Activated T-helper 1 cell treated with Interleukin-2 at 50 U/mL for 16 hours (primary cell): ENCODE results near the gene AMN.

Experiments used
- DNase-seq: peaks from one replicate; pipeline ENCODE4 v3.0.0-alpha.2; 2020; ENCODE audit warnings: low read depth

Gene AMN

GRCh38 chr14:102944448-102945330 is 22.2 kb downstream of the AMN start:
- DNase-seq = no peak

DNA sequence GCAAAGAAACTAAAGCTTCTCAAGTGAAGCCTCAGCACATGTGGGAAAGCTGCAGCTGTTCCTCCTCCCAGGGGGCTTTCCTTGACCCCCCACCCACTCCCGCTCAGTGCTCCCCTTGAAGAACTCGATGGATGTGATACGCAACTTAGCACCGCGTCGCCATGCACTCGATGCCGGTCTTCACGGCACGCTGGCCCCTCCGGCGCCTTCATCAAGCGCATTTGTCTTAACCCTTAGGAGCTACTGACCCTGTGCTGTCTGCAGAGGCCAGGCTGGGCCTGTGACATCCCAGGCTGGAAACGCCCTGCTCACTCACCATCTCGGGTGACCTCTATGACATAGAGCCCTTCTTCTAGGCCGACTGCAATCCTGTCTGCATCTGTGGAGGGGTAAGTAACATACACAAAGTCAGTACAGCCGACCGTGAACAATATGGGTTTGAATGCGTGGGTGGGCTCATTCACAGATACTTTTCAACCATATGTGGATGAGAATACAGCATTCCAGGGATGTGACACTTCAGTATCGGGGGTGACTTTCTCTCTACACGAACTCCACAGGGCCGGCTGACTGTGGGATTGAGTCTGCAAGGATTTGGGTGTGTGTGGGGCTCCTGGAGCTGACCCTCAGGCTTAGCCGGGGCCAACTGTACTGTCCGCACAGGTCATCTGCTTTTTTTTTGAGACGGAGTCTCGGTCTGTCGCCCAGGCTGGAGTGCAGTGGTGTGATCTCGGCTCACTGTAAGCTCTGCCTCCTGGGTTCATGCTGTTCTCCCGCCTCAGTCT is 23.1 kb downstream of the AMN start:
- DNase-seq = no peak

- no peak for DNase-seq
These were observed 25.0 kb downstream of the AMN start for GRCh38 chr14:102947321-102948103.

- no peak for DNase-seq
These were observed 26.2 kb downstream of the AMN start for GRCh38 chr14:102948698-102949061.

DNA sequence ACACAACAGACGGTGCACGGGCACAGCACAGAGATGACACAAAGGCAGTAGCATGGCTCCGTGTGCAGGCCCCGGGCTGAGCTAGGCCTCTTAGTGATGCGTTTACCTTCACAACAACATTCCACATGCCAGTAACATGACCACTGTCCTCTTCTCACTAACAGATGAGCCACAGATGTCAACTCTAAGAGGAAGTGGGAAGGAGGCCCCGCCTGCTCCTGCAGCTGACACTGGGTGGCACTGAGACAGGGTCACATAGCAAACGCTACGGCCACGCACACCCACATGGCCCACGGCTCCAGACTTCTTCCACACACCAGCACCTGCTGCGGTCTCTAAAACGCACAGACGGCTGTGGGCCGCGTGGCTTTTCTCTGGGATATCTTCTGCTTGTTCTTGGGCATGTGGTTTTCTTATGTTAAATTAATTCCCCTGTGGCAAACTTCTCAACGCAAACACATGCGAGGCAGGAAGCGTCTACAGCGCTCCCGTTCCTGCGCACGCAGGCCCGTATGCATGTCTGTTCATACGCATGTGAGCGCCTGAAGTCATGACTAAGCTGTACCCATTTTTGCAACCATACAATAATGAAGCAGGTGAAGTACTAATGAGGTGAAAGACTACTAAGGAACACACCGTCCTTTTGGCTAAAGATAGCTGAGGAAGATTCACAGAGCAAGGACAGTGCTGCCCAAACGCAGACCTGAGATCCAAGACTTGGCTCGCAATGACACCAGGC is 26.8 kb downstream of the AMN start:
- peak; percentile 18 for DNase-seq

DNA sequence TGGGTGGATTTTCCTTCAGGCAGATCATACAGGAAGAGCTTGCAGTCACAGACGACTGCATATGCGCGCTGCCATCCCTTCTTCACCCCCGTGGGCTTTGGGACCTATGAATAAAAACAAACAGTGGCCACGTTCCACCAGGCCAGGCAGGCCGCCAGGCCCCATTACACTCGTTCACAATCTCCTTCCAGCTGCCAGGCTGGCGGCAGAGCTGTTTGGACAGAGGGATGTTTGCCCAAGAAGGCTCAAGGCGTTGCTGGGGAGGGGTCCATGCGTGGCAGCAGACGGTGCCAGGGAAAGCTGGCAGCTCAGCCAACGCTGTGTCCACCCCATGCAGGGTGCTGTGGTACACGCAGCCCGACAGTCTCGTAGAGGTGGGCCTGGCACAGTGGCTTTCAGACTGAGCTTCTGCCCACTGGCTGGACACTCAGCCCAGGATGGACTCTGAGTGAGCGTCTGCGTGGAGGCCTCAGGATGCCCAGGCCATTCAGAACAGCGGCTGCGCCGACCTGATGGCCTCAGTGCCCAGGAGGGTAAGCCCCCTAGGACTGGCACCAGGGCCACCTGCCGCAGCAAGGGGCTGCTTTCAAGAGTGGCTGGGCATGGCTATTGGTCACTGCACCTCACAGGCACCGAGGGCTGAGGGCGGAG is 27.5 kb downstream of the AMN start:
- DNase-seq = no peak

DNA sequence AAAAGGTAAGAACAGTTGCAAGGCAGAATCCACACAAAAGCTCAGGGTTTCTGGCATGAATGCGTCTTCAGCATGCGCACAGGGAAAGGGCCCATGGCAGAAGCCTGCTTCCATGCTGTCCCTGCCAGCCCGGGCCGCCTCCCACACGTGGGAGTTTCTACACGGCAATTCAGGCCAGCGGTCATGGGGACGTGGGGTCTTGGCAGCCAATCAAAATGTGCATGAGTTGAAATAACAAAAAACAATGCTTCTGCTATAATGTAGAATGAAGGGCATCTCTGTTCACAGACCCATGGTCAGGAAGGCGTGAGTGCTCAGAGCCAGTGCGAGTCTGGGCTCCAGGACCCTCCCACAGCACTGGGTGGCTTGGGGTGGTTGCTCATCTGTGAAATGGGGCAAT is 28.6 kb downstream of the AMN start:
- no peak for DNase-seq

GRCh38 chr14:102951799-102952198 is 29.3 kb downstream of the AMN start:
- DNase-seq = no peak

DNA sequence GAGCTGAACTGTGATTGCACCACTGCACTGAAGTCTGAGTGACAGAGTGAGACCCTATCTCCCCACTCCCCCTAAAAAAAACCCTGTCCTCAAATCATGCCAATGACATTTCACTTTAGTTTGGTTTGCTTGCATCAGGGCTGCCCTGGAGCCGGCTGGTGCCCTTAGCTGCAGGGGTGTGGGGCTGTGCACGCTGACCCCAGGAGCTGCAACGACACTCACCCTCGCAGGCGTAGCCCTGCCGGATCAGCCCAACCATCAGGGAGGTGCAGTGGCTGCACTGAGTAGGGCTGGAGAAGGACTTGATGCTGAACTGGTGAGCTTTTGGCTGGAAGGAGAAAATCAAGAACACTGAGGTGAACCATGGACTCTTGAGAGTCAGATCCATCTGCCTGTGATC is 29.8 kb downstream of the AMN start:
- DNase-seq = no peak

DNA sequence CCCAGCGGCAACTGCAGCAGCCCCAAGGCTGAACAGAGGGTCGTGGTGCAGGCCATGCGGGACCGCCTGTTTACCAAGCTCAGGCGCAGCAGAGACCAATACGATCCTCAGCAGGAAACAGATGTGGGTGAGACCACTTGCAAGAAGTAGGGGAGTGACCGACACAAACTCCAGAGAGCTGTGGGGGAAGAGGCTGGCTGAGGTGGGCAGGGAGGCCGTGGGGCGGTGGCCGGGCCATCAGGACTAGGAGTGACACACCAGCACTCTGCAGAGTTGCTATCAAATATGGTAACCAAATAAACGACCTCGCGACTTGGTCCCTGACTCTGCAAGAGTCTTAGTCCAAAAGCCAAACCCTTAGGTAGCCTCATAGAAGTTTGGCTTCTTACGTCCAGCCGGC is 30.6 kb downstream of the AMN start:
- DNase-seq = no peak

DNA sequence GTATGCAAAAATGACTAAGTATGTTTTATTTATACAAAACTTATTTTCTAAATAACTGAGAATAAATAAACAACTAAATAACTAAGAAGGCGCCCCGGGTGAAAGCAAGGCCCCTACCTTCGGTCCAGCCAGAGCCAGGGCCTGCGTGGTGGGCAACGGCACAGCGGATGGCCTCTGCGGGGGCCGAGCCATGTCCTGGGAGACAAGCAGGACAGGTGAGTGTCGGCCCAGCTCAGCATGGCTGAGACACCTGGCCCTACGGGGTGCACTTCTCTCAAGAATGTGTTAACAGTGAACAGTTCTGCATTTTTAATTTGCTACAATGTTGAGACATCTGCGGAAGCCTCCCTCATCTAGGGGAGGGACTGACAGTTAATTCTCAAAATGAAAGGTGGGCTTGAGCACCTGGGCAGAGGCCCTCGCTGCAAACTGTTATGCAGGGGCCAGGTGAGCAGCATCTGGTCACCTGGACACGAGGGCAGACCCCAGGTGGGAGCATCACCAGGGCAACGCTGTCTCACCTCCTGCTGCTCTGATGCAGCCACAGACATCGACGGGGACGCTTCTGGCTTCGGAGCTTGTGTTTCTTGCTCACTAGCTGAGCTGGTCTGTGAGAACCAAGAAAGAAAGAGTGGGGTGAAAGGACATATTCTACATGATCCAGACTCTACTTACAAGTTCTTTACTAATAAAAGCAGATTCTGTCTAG is 31.8 kb downstream of the AMN start:
- no peak for DNase-seq

- no peak for DNase-seq
These were observed 33.4 kb downstream of the AMN start for GRCh38 chr14:102955636-102956408.

GRCh38 chr14:102957222-102957621 is 34.8 kb downstream of the AMN start:
- DNase-seq = no peak

- DNase-seq = no peak
These were observed 36.0 kb downstream of the AMN start for GRCh38 chr14:102958461-102958860.

DNA sequence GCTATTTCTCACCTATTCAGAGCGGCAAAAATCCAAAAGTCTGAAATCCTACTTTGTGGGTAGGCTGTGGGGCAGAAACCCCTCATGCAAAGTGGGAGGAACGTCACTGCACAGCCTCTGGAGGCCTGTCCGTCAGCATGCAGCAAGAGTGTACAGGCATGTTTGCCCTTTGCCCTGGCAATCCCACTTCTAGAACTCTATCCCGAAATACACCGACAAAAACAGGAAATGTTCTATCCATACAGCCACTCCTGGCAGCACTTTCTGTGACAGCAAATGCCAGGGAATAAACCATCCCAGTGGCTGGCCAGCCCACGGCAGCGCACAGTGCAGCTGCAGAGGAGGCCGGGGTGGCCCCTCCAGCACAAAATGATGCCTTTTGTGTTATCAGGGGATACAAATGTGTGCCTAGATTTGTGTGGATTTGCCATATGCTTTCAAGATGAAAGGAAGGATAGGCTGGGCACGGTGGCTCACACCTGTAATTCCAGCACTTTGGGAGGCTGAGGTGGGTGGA is 39.7 kb downstream of the AMN start:
- no peak for DNase-seq

DNA sequence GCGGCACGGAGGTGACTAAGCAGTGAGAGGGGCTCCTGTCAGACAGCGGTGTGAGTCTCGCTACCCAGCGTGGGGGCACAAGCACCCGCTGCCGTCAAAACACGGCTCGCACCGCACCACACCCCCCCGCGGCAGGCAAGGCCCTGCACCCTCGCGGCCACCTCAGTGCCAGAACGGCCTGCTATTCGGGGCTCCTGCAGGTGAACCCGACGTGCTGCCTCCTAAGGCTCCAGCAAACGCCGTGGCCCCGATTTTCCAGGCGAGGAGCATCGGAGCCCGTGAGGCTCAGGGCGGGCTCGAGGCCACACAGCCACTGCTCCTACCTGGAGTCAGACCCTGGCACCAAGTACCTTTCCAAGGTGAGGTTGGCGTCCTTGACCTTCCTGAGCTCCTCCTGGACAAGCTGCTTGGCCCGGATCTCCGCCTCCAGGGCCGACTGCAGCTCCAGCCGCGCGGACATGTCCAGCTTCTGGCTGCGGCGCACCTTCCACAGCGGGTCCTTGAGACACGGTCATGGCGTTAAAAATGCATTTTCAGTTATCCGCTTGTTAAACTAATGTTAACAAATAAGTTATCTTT is 41.8 kb downstream of the AMN start:
- DNase-seq = no peak

DNA sequence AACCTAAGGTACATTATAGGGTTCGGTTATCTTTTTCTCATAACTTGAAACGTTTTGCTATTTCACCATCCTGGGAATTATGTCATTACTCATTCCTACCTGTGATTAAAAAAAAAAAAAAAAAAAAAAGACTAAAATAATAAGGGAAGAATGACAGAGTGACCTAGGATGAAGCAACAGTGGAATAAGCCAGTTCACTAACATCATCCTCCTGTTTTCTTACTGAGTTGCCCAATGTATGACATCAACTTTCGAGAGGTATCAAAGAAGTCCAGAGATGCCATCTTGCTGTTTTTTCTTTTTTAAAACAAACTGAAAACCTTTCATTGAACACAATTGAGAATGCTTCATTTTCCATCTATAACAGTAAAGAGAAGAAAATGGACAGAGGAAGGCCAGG is 42.8 kb downstream of the AMN start:
- no peak for DNase-seq

DNA sequence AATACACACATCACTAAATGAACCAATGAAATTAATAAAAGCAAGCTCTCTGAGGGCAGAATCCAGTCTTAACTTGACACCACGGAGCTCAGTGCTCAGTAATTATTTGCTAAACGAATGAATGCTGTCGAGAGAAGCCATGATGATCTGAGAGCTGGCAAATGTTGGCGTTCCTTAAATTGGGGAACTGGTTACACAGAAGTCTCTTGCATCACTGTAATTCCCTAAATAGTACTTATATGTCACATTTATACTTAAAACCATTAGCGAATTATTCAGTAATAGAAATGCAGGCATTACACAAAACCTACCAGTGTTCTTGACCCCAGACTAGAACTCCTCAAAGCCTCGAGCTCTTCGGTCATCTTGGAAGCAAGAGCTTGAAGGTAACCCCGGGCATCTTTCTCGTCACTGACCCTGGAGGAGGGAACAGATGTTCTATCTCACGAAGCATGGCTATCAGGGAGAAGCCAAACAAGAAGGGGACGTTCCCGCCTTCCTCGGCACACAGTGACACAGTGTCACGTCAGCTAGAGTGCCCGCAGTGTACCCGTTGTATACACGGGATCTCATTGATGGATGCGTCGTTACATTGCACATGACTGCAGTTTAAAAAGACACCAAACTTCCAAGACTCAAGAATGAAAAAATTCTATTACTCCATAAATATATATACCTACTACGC is 43.6 kb downstream of the AMN start:
- no peak for DNase-seq
